ENCODE data around the gene MAIP1. TPM values are rescaled to one million over a fixed set of nuclear protein-coding genes. Genes with fewer than 3 reads are reported as not detected.

MAIP1 gene
- total RNA-seq, 1 donor = 50.9 TPM

- no peaks in the 10 kb centered on the region for H3K4me1 ChIP-seq (ENCODE audit: insufficient read depth, low read length)
- H3K4me3 ChIP-seq (ENCODE audit: low read length) = no peak overlapping the region
- H3K9me3 ChIP-seq (ENCODE audit: low read depth, low read length) = no peaks in the 10 kb centered on the region
- H3K27me3 ChIP-seq (ENCODE audit: insufficient read depth, low read length) = no peaks in the 10 kb centered on the region
These were observed 36.9 kb downstream of the MAIP1 start for GRCh38 chr2:199992296-199992695.

DNA sequence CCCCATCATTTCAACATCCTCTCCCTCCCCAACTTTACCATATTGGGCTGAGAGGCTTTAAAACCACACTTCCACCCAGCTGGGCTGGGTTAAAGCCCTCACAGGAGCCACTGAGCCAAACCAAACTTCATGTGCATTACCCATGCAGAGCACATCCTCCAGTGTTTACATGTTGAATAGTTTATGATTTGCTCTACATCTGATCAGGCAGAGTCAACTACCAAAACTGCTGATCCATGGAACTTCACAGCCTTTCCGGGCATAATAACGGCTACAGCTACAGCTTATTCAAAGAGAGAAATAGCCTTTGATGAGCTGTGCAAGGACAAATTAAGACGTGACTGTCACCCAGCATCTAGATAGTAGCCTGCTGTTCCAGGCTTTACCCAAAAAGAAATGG is 39.0 kb downstream of the MAIP1 start:
- Histone ChIP-seq H3K27me3 (ENCODE audit: insufficient read depth, low read length) (no peaks in the 10 kb centered on the region), H3K9me3 (ENCODE audit: low read depth, low read length) (no peaks in the 10 kb centered on the region), H3K4me3 (ENCODE audit: low read length) (no peak overlapping the region), H3K4me1 (ENCODE audit: insufficient read depth, low read length) (no peaks in the 10 kb centered on the region)

- Histone ChIP-seq H3K4me3 (ENCODE audit: low read length) (no peak overlapping the region), H3K4me1 (ENCODE audit: insufficient read depth, low read length) (no peaks in the 10 kb centered on the region), H3K9me3 (ENCODE audit: low read depth, low read length) (no peaks in the 10 kb centered on the region), H3K27me3 (ENCODE audit: insufficient read depth, low read length) (no peaks in the 10 kb centered on the region)
These were observed 39.5 kb downstream of the MAIP1 start for GRCh38 chr2:199994896-199995295.

DNA sequence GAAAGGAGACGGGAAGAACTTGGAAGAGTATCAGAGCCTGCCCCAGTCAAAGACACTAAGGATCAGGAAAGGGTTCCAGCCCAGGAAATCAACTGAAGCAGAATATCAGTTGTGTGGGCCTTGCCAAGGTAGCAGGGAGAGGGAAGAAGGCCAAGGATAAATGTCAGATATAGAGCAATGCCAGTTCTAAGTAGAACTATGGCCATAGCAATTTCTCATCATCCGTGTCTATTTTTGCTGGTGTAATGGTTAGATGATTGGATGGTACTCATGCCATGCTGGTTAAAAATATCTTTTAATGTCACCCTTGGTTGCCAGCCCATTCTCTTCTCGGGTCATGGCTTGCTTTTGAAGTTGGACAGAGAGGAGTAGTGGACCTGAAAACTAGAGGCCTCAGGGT is 41.9 kb downstream of the MAIP1 start:
- no peak overlapping the region for H3K4me3 ChIP-seq (ENCODE audit: low read length)
- no peaks in the 10 kb centered on the region for H3K27me3 ChIP-seq (ENCODE audit: insufficient read depth, low read length)
- no peaks in the 10 kb centered on the region for H3K9me3 ChIP-seq (ENCODE audit: low read depth, low read length)
- no peaks in the 10 kb centered on the region for H3K4me1 ChIP-seq (ENCODE audit: insufficient read depth, low read length)

DNA sequence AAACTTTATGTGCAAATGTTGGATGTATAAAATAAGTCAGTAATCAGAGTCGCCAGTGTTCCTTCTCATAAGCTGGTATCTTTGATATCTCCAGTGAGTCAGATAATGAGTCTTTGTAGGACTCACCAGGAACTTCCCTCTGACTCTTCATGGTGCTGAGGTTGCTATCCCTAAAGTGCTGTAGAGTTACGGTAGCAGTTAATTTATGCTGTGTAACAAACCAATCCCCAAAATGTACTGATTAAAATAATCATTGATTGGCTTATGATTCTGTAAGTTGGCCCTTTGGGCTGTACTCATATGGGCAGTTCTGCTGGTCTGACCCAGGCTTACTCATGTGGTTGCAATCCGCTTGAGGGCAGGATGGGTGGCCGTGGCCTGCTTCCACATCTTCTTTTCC is 43.8 kb downstream of the MAIP1 start:
- H3K4me1 ChIP-seq (ENCODE audit: insufficient read depth, low read length) = no peaks in the 10 kb centered on the region
- no peak overlapping the region for H3K4me3 ChIP-seq (ENCODE audit: low read length)
- no peaks in the 10 kb centered on the region for H3K27me3 ChIP-seq (ENCODE audit: insufficient read depth, low read length)
- no peaks in the 10 kb centered on the region for H3K9me3 ChIP-seq (ENCODE audit: low read depth, low read length)

- Histone ChIP-seq H3K27me3 (ENCODE audit: insufficient read depth, low read length) (no peaks in the 10 kb centered on the region), H3K4me3 (ENCODE audit: low read length) (no peak overlapping the region), H3K4me1 (ENCODE audit: insufficient read depth, low read length) (no peaks in the 10 kb centered on the region), H3K9me3 (ENCODE audit: low read depth, low read length) (no peaks in the 10 kb centered on the region)
These were observed 45.2 kb downstream of the MAIP1 start for GRCh38 chr2:200000444-200001163.

- Histone ChIP-seq H3K27me3 (ENCODE audit: insufficient read depth, low read length) (no peaks in the 10 kb centered on the region), H3K4me3 (ENCODE audit: low read length) (no peak overlapping the region), H3K4me1 (ENCODE audit: insufficient read depth, low read length) (no peaks in the 10 kb centered on the region), H3K9me3 (ENCODE audit: low read depth, low read length) (no peaks in the 10 kb centered on the region)
These were observed 48.1 kb downstream of the MAIP1 start for GRCh38 chr2:200003444-200003843.

- H3K4me3 ChIP-seq (ENCODE audit: low read length) = no peak overlapping the region
- H3K9me3 ChIP-seq (ENCODE audit: low read depth, low read length) = no peaks in the 10 kb centered on the region
- no peaks in the 10 kb centered on the region for H3K27me3 ChIP-seq (ENCODE audit: insufficient read depth, low read length)
- no peaks in the 10 kb centered on the region for H3K4me1 ChIP-seq (ENCODE audit: insufficient read depth, low read length)
These were observed 50.3 kb downstream of the MAIP1 start for GRCh38 chr2:200005675-200006074.

DNA sequence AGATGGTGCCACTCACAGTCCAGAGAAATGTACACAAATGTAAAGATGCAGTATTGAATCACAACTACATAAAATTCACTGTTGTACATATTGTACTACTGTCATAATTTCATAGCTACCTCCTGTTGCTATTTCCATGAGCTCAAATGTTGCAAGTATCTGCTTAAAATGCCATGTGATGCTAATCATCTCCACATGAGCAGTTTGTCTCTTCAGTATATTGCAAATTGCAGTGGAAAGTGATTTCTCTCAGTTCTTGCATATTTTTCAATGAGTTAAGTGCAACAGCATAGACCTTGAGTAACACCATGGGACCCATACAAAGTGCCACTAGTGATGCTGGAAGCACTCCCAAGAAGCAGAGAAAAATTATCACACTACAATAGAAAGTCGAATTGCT is 51.9 kb downstream of the MAIP1 start:
- Histone ChIP-seq H3K9me3 (ENCODE audit: low read depth, low read length) (no peaks in the 10 kb centered on the region), H3K4me3 (ENCODE audit: low read length) (no peak overlapping the region), H3K27me3 (ENCODE audit: insufficient read depth, low read length) (no peaks in the 10 kb centered on the region), H3K4me1 (ENCODE audit: insufficient read depth, low read length) (no peaks in the 10 kb centered on the region)

DNA sequence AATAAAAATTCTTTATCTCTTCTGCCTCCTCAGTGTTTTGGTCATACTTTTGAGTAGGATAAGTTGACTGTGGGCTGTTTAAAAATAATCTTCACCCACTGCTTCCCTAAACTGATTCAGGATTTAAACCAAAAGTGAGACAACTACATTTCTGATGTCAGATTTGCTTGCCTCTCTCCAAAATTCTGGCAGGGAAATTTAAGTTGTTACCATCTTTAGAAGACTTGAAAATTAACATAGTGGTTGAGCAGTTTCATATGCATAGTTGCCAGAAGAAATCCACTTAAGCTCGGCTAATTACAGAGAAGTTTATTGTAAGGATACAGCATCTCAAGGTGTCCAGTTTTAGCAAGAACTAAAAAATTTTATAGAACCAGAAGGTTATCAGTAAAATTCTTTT is 57.0 kb downstream of the MAIP1 start:
- H3K4me1 ChIP-seq (ENCODE audit: insufficient read depth, low read length) = no peaks in the 10 kb centered on the region
- no peak overlapping the region for H3K4me3 ChIP-seq (ENCODE audit: low read length)
- no peaks in the 10 kb centered on the region for H3K9me3 ChIP-seq (ENCODE audit: low read depth, low read length)
- H3K27me3 ChIP-seq (ENCODE audit: insufficient read depth, low read length) = no peaks in the 10 kb centered on the region

Other genes starting within 250 kb of the MAIP1 start
- 1.7 TPM for gene FTCDNL1, start 104.4 kb upstream of the MAIP1 start, total RNA-seq
- gene C2orf69, start 44.3 kb upstream of the MAIP1 start, total RNA-seq = 19.7 TPM
- 23.1 TPM for gene TYW5, start 91 bp upstream of the MAIP1 start, total RNA-seq